ENCODE data around the gene LMF2. TPM values are rescaled to one million over a fixed set of nuclear protein-coding genes. Genes with fewer than 3 reads are reported as not detected.

LMF2 gene
- polyA plus RNA-seq, 1 experiment, result 111 TPM

DNA sequence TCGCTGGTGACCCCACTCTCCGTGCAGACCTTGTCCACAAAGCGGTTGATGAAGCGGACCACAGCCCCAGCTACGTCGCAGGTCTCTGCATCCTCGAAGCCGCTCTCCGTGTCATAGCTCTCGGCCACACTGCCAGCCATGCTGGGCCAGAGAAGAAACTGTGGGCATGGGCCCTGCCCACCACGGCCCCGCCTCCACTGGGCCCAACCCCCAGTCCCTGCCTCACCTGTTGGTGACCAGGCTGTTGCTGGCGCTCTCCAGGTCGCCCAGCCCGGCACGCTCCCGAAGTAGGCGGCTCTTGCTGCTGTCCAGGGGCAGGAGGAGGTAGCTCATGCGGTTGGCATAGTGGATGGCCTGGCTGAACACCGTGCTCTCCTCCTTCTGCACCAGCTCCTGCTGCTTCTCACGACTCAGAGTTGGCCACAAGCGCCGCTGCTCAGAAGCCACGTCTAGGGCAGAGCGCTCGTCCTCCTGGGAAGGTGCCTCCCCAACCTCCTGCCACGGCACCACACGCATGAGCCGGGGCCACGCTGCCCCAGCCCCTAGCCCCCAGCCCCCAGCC lies 45.4 kb downstream of the LMF2 start:
- peaks cover 79% of the 10 kb centered on the region for H3K36me3 ChIP-seq (ENCODE audit: control insufficient read depth, insufficient read depth, low read length)
- POLR2A ChIA-PET, result no interaction called here
- TF ChIP-seq, protein P1, sequence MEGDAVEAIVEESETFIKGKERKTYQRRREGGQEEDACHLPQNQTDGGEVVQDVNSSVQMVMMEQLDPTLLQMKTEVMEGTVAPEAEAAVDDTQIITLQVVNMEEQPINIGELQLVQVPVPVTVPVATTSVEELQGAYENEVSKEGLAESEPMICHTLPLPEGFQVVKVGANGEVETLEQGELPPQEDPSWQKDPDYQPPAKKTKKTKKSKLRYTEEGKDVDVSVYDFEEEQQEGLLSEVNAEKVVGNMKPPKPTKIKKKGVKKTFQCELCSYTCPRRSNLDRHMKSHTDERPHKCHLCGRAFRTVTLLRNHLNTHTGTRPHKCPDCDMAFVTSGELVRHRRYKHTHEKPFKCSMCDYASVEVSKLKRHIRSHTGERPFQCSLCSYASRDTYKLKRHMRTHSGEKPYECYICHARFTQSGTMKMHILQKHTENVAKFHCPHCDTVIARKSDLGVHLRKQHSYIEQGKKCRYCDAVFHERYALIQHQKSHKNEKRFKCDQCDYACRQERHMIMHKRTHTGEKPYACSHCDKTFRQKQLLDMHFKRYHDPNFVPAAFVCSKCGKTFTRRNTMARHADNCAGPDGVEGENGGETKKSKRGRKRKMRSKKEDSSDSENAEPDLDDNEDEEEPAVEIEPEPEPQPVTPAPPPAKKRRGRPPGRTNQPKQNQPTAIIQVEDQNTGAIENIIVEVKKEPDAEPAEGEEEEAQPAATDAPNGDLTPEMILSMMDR (IDR thresholded peaks at IDR 0.05; ENCODE audit: insufficient read depth, low read depth, low read length), result no peak
- H3K4me3 ChIP-seq (ENCODE audit: low read depth, low read length), result no peak overlapping the region
- DNase-seq (ENCODE audit: low read depth), result no peak
- no peaks in the 10 kb centered on the region for H3K27me3 ChIP-seq (ENCODE audit: control insufficient read depth, insufficient read depth, low read length)
- CTCF ChIA-PET, result interaction anchor here (0.8 to 1.1 kb wide), 2 partner anchors 10 to 12 kb away, joined by 3 read pairs; no protein-coding TSS in a partner anchor

DNA sequence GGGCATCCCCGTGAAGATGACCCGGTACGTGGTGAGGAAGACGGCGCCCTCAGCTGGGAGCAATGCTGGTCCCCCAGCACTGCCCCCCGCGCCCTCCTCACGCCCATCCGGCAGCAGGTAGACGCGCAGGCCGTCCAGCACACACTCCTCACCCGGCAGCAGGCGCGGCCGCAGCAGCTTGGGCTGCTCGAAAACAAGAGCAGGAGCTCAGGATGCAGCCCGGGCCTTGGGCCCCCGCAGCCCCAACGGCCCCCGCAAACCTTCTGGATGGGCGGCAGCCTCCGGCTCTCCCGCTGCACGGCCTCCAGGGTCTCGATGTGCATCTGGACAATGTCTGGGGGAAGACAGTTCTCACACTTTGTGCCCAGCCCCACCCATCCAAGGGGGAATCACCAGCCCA lies 46.0 kb downstream of the LMF2 start:
- DNase-seq (ENCODE audit: low read depth), result no peak
- TF ChIP-seq, protein P1 (IDR thresholded peaks at IDR 0.05; ENCODE audit: insufficient read depth, low read depth, low read length), result no peak
- Histone ChIP-seq H3K36me3 (ENCODE audit: control insufficient read depth, insufficient read depth, low read length) (peaks cover 77% of the 10 kb centered on the region), H3K4me3 (ENCODE audit: low read depth, low read length) (no peak overlapping the region), H3K27me3 (ENCODE audit: control insufficient read depth, insufficient read depth, low read length) (no peaks in the 10 kb centered on the region)
- CTCF ChIA-PET, result interaction anchor here (1.1 kb wide), 1 partner anchor 9 kb away, joined by 3 read pairs; no protein-coding TSS in a partner anchor
- POLR2A ChIA-PET, result no interaction called here

DNA sequence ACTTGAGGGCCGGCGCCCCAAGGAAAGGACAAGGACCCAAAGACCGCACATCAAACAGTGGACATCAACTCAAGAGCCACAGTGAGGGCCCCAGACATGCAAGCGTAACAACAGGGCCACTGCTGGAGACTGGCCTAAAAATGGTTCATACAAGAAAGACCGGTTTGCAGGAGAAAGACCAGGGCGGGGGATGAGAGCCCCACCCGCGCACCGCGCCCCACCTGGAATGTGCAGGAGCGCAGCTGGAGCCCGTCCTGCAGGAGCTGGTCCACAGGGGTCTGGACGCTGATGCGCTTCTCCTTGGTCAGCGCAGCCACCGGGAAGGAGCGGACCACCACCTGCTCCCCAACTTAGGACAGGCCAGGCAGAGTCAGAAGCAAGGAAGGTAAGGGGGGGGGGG lies 46.6 kb downstream of the LMF2 start:
- ChIA-PET CTCF (no interaction called here), POLR2A (no interaction called here)
- no peak overlapping the region for H3K4me3 ChIP-seq (ENCODE audit: low read depth, low read length)
- no peaks in the 10 kb centered on the region for H3K27me3 ChIP-seq (ENCODE audit: control insufficient read depth, insufficient read depth, low read length)
- H3K36me3 ChIP-seq (ENCODE audit: control insufficient read depth, insufficient read depth, low read length), result peaks cover 74% of the 10 kb centered on the region
- no peak for DNase-seq (ENCODE audit: low read depth)
- TF ChIP-seq, protein P1 (IDR thresholded peaks at IDR 0.05; ENCODE audit: insufficient read depth, low read depth, low read length), result no peak

DNA sequence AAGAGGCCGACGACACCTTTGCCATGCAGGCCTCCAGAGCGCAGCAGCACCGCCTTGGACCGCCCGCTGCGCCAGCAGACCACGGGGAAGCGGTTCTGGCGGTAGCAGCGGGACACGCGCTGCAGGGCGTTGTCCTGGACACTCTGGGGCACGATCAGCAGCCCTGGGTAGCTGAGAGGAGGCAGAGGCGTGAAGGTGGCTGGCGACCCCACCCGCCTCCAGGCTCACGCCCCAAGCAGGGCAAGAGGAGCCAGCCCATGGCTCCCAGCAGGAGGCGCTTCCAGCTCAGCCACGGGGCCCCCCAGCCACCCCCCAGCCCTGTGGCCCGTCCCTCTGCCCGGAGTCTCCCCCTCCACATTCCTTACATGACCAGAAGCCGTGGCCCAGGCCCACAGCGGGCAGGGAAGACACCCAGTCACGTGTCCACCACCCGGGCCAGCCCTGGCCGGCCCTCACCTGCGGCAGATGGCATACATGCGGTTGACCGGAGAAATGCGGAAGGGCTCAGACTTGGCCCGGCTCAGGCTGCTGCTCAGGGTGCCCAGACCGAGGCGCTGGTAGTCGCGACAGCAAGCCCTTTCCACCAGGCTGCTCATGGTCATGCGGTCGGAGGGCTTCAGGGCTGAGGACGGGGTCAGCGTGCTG lies 47.9 kb downstream of the LMF2 start:
- DNase-seq (ENCODE audit: low read depth), result no peak
- POLR2A ChIA-PET, result no interaction called here
- Histone ChIP-seq H3K27me3 (ENCODE audit: control insufficient read depth, insufficient read depth, low read length) (no peaks in the 10 kb centered on the region), H3K4me3 (ENCODE audit: low read depth, low read length) (no peak overlapping the region), H3K36me3 (ENCODE audit: control insufficient read depth, insufficient read depth, low read length) (peaks cover 68% of the 10 kb centered on the region)
- CTCF ChIA-PET, result interaction anchor here (1.6 kb wide), 1 partner anchor 13 kb away, joined by 6 read pairs; no protein-coding TSS in a partner anchor
- TF ChIP-seq, protein P1 (IDR thresholded peaks at IDR 0.05; ENCODE audit: insufficient read depth, low read depth, low read length), result no peak

DNA sequence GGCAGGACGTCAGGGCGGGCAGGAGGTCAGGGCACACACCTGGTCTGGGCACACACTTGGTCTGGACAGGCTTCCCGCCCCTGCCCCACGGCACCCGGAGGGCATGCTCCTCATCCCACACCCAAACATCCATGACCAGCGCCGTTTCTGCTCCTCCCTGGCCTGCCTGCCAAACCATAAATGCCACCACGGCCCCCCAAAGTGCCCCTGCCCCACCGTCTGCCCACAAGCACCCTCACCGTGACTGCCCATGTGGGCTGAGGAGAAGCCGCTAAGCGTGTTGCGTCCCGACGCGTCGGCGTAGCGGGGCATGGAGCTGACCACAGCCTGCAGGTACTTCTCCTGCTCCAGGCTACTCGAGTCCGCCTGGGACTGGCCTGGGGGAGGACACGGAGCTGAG lies 48.5 kb downstream of the LMF2 start:
- ChIA-PET POLR2A (no interaction called here), CTCF (interaction anchor here (1.6 to 2.1 kb wide), 2 partner anchors 13 to 14 kb away, joined by 4 to 6 read pairs; no protein-coding TSS in a partner anchor)
- no peak for DNase-seq (ENCODE audit: low read depth)
- Histone ChIP-seq H3K36me3 (ENCODE audit: control insufficient read depth, insufficient read depth, low read length) (peaks cover 68% of the 10 kb centered on the region), H3K4me3 (ENCODE audit: low read depth, low read length) (no peak overlapping the region), H3K27me3 (ENCODE audit: control insufficient read depth, insufficient read depth, low read length) (no peaks in the 10 kb centered on the region)
- TF ChIP-seq, protein P1 (IDR thresholded peaks at IDR 0.05; ENCODE audit: insufficient read depth, low read depth, low read length), result no peak

All from BJ (cell line).